ENCODE results near the gene NTRK1. TPM values are rescaled to one million over a fixed set of nuclear protein-coding genes. Genes with fewer than 3 reads are reported as not detected.

Gene NTRK1
- total RNA-seq, 1 experiment from 2014 or later = 0.89 TPM

GRCh38 chr1:156813750-156814570 is 46.7 kb upstream of the NTRK1 start:
- Histone ChIP-seq H3K9ac (ENCODE audit: low read length) (peak overlapping the region; percentile 73), H3K4me3 (replicated peaks in 1 of 2; ENCODE audit: low read depth in 1 of 2, low read length in 2 of 2) (peak overlapping the region; percentile 48 to 66), H3K27ac (ENCODE audit: low read depth, low read length) (peak overlapping the region; percentile 51; the same call in 1 of the 2 replicates), H3K36me3 (ENCODE audit: control insufficient read depth in 1 of 2, insufficient read depth in 2 of 2, low read length in 2 of 2) (no peaks in the 10 kb centered on the region), H3K9me3 (ENCODE audit: control insufficient read depth in 1 of 2, insufficient read depth in 1 of 2, low read depth in 1 of 2, low read length in 2 of 2) (no peaks in the 10 kb centered on the region), H3K4me1 (ENCODE audit: control insufficient read depth in 1 of 2, insufficient read depth in 2 of 2, low read length in 2 of 2) (peaks cover 15 to 40% of the 10 kb centered on the region in 2 experiments; a peak in 3 of 4 replicates), H3K9me2 (ENCODE audit: insufficient read depth) (no peaks in the 10 kb centered on the region), H3K27me3 (ENCODE audit: insufficient read depth, low read length) (no peaks in the 10 kb centered on the region), H3K79me2 (ENCODE audit: insufficient read depth, low read length) (no peaks in the 10 kb centered on the region), H3K4me2 (ENCODE audit: low read length) (peak overlapping the region; percentile 99), H4K20me1 (ENCODE audit: insufficient read depth) (no peaks in the 10 kb centered on the region), H2AFZ (ENCODE audit: low read depth, low read length, poor library complexity, severe bottlenecking) (peak overlapping the region; percentile 65)
- BruUV-seq (replicated peaks) = TSS peak; percentile 61
- peak; percentile 85 for ATAC-seq
- CTCF ChIA-PET = interaction anchor here (0.9 to 2.0 kb wide), 6 partner anchors 8 to 87 kb away, joined by 3 to 9 read pairs (median 5); partner anchors contain the start of gene INSRR
- peak; percentile 19 for DNase-seq (ENCODE audit: low read depth, low spot score)
- RAD21 ChIA-PET (ENCODE audit: low non-redundant PET in 1 of 2, low total read pairs in 2 of 2, uncharacterized antibody in 2 of 2, unreplicated experiment in 2 of 2) = interaction anchor here in 1 of 2 experiments (0.7 kb wide), 1 partner anchor 45 kb away, joined by 3 read pairs; the partner anchor contains the start of gene INSRR
- intact Hi-C loops (cut with micrococcal nuclease) = no loop called here
- POLR2A ChIA-PET = interaction anchor here (1.1 kb wide), 1 partner anchor 9 kb away, joined by 3 read pairs; no protein-coding TSS in a partner anchor
- TF ChIP-seq SIN3A (IDR thresholded peaks at IDR 0.05; ENCODE audit: low read depth) = no peak
- no peak for TF ChIP-seq ELF1 (IDR thresholded peaks at IDR 0.05; ENCODE audit: borderline replicate concordance, low read depth)
- TF ChIP-seq ZBTB33 (IDR thresholded peaks at IDR 0.05; ENCODE audit: extremely low read depth, insufficient replicate concordance, low read length) = no peak
- TF ChIP-seq ZFX (IDR thresholded peaks at IDR 0.05) = peak; percentile 39; the same call in 1 of the 2 replicates
- TF ChIP-seq EZH2phosphoT487 (IDR thresholded peaks at IDR 0.05; ENCODE audit: borderline replicate concordance) = no peak
- TF ChIP-seq TCF7L2 (IDR thresholded peaks at IDR 0.05; ENCODE audit: borderline replicate concordance, extremely low read depth, insufficient read depth, insufficient read length) = peak; percentile 22
- TF ChIP-seq CEBPB (IDR thresholded peaks at IDR 0.05; ENCODE audit: low read depth) = no peak
- TF ChIP-seq FOSL1 (IDR thresholded peaks at IDR 0.05; ENCODE audit: low read depth) = no peak
- peak; percentile 68 for TF ChIP-seq POLR2A (IDR thresholded peaks at IDR 0.05; ENCODE audit: borderline replicate concordance, extremely low read depth, insufficient read depth, insufficient read length)
- TF ChIP-seq REST (IDR thresholded peaks at IDR 0.05; ENCODE audit: low read depth) = no peak
- peak; percentile 100 for TF ChIP-seq MAX (IDR thresholded peaks at IDR 0.05)
- TF ChIP-seq CBX3 (IDR thresholded peaks at IDR 0.05; ENCODE audit: low read depth) = peak; percentile 25; the same call in 1 of the 2 replicates
- TF ChIP-seq RAD21 (IDR thresholded peaks at IDR 0.05; ENCODE audit: low read depth) = no peak
- no peak for TF ChIP-seq SP1 (IDR thresholded peaks at IDR 0.05; ENCODE audit: low read depth)
- TF ChIP-seq EZH2 (IDR thresholded peaks at IDR 0.05) = no peak
- no peak for TF ChIP-seq ATF3 (IDR thresholded peaks at IDR 0.05)
- peak; percentile 81 for TF ChIP-seq EGR1 (IDR thresholded peaks at IDR 0.05; ENCODE audit: low read depth)
- no peak for TF ChIP-seq YY1 (IDR thresholded peaks at IDR 0.05; ENCODE audit: extremely low read depth, insufficient replicate concordance, low read depth, low read length)

All from HCT116 (cell line).